Fibroblast of skin of scalp (primary cell): Measurements from ENCODE around the gene SLIT1.
A peak's percentile ranks its signal among the peaks of the same experiment; 100 is the strongest.
"Not testable (repeated sequence)": the region's sequence is repeated elsewhere in the genome, so short reads cannot be mapped to it uniquely, and the experiment has no call there.

Source experiments
- DNase-seq: peaks from one replicate; pipeline ENCODE4 v3.0.0-alpha.2; 2013

The SLIT1 gene

GRCh38 chr10:97106207-97106606, 79.6 kb downstream of the SLIT1 start:
- no peak for DNase-seq

- no peak for DNase-seq
Observed at GRCh38 chr10:97105303-97105702, 80.5 kb downstream of the SLIT1 start.

- DNase-seq, result no peak
Observed at GRCh38 chr10:97103316-97104080, 82.3 kb downstream of the SLIT1 start.

- no peak for DNase-seq
Observed at GRCh38 chr10:97102441-97102840, 83.3 kb downstream of the SLIT1 start.

- no peak for DNase-seq
Observed at GRCh38 chr10:97101166-97101940, 84.4 kb downstream of the SLIT1 start.

GRCh38 chr10:97100657-97101056, 85.1 kb downstream of the SLIT1 start:
- no peak for DNase-seq

GRCh38 chr10:97099868-97100267, 85.9 kb downstream of the SLIT1 start:
- DNase-seq, result no peak

GRCh38 chr10:97099089-97099488, 86.7 kb downstream of the SLIT1 start:
- DNase-seq, result no peak

- no peak for DNase-seq
Observed at GRCh38 chr10:97097084-97097433, 88.7 kb downstream of the SLIT1 start.

- DNase-seq, result no peak
Observed at GRCh38 chr10:97096261-97097083, 89.3 kb downstream of the SLIT1 start.

GRCh38 chr10:97095701-97096260, 90.0 kb downstream of the SLIT1 start:
- DNase-seq, result no peak

GRCh38 chr10:97090644-97091043, 95.1 kb downstream of the SLIT1 start:
- DNase-seq, result no peak

- DNase-seq, result no peak
Observed at GRCh38 chr10:97090035-97090434, 95.7 kb downstream of the SLIT1 start.

- DNase-seq, result no peak
Observed at GRCh38 chr10:97089209-97089870, 96.4 kb downstream of the SLIT1 start.

GRCh38 chr10:97087296-97087695, 98.5 kb downstream of the SLIT1 start:
- no peak for DNase-seq

- no peak for DNase-seq
Observed at GRCh38 chr10:97086530-97086929, 99.2 kb downstream of the SLIT1 start.

- no peak for DNase-seq
Observed at GRCh38 chr10:97083228-97083829, 102.4 kb downstream of the SLIT1 start.

- not testable (repeated sequence) for DNase-seq
Observed at GRCh38 chr10:97082575-97082974, 103.2 kb downstream of the SLIT1 start.

GRCh38 chr10:97081621-97082235, 104.0 kb downstream of the SLIT1 start:
- peak; percentile 60 for DNase-seq

- no peak for DNase-seq
Observed at GRCh38 chr10:97080051-97080776, 105.5 kb downstream of the SLIT1 start.

- DNase-seq, result no peak
Observed at GRCh38 chr10:97079448-97079847, 106.3 kb downstream of the SLIT1 start.
